Amniotic epithelial cell (primary cell): ENCODE results near the gene PDZD8.

Experiments used
- DNase-seq: peaks from one replicate; pipeline ENCODE4 v3.0.0-alpha.2; 2010; ENCODE audit warnings: low read depth

Gene PDZD8, protein sequence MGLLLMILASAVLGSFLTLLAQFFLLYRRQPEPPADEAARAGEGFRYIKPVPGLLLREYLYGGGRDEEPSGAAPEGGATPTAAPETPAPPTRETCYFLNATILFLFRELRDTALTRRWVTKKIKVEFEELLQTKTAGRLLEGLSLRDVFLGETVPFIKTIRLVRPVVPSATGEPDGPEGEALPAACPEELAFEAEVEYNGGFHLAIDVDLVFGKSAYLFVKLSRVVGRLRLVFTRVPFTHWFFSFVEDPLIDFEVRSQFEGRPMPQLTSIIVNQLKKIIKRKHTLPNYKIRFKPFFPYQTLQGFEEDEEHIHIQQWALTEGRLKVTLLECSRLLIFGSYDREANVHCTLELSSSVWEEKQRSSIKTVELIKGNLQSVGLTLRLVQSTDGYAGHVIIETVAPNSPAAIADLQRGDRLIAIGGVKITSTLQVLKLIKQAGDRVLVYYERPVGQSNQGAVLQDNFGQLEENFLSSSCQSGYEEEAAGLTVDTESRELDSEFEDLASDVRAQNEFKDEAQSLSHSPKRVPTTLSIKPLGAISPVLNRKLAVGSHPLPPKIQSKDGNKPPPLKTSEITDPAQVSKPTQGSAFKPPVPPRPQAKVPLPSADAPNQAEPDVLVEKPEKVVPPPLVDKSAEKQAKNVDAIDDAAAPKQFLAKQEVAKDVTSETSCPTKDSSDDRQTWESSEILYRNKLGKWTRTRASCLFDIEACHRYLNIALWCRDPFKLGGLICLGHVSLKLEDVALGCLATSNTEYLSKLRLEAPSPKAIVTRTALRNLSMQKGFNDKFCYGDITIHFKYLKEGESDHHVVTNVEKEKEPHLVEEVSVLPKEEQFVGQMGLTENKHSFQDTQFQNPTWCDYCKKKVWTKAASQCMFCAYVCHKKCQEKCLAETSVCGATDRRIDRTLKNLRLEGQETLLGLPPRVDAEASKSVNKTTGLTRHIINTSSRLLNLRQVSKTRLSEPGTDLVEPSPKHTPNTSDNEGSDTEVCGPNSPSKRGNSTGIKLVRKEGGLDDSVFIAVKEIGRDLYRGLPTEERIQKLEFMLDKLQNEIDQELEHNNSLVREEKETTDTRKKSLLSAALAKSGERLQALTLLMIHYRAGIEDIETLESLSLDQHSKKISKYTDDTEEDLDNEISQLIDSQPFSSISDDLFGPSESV

GRCh38 chr10:117375360-117376178, at the start of gene PDZD8:
TSS of gene PDZD8 (minus strand) at chr10:117375440. CDS start at chr10:117375227, 213 bp downstream.
- peak; percentile 89 for DNase-seq

- DNase-seq, result no peak
These were observed 48.9 kb upstream of the PDZD8 start for GRCh38 chr10:117424171-117424570.

- DNase-seq, result no peak
These were observed 46.7 kb upstream of the PDZD8 start for GRCh38 chr10:117421985-117422384.

DNA sequence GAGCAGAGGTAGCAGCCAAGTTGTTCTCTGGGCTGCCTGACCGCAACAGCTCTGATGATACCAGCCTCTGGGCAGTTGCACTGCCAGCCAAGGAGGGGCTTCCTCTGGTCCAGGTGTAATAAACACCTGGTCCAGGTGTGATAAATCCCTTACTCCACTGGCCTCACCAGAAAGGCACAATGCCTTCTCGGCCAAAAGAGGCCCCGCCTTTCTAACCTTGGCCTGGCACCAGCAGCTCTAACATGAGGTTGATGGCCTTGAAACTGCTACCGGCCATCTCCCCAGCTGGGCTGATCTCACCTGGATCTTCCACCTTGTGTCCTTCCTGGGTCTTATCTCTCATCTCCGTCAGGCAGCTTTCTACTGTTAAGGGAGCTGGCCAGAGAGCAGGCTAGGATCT, 45.5 kb upstream of the PDZD8 start:
- no peak for DNase-seq

GRCh38 chr10:117419921-117420320, 44.7 kb upstream of the PDZD8 start:
- DNase-seq, result no peak

GRCh38 chr10:117419159-117419558, 43.9 kb upstream of the PDZD8 start:
- no peak for DNase-seq

GRCh38 chr10:117418121-117418520, 42.9 kb upstream of the PDZD8 start:
- no peak for DNase-seq

DNA sequence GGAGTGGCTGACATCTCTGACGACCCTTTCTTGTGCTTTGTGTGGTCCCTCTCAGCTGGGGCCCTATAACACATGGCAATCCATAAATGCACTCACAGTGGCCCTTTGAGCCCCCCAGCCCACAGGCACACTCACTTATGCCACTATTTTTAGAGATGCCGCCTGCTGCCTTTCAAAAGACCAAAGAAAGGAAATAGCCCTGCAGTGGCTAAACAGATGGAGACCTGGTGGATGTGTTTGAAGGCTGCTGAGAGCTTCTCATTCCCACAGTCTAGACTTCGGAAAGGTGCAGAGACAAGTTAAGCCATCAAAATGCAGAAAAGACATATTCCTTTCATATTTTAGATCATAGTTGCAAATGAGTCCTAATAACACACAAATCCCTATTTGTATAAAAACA, 42.0 kb upstream of the PDZD8 start:
- DNase-seq, result no peak

GRCh38 chr10:117413928-117414618, 38.8 kb upstream of the PDZD8 start:
- peak; percentile 3 for DNase-seq

DNA sequence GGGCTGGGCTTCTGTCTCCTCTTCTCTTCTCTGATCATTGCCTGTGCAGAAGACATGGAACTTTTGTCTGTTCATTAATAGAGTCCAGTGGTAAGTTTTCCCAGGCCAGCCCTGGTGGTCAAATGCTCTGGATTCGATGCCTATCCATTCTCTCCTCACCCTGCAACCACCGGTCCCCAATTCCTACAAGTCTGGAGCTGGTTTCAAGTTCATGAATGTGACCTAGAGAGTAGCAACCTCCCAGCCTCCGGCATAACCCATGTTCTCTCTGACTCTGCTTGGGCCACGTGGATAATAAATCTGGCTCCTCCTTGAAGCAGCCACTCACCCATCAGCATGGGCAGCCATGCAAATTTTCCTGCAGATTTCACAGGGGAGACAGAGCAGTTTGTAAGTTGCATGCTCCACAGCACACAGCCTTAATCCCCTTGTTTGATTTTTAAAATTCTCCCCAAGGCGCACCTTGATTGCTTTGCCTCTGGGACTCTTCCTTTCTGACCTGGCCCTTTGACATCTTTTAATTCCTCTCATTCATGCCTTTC, 37.3 kb upstream of the PDZD8 start:
- DNase-seq, result no peak

DNA sequence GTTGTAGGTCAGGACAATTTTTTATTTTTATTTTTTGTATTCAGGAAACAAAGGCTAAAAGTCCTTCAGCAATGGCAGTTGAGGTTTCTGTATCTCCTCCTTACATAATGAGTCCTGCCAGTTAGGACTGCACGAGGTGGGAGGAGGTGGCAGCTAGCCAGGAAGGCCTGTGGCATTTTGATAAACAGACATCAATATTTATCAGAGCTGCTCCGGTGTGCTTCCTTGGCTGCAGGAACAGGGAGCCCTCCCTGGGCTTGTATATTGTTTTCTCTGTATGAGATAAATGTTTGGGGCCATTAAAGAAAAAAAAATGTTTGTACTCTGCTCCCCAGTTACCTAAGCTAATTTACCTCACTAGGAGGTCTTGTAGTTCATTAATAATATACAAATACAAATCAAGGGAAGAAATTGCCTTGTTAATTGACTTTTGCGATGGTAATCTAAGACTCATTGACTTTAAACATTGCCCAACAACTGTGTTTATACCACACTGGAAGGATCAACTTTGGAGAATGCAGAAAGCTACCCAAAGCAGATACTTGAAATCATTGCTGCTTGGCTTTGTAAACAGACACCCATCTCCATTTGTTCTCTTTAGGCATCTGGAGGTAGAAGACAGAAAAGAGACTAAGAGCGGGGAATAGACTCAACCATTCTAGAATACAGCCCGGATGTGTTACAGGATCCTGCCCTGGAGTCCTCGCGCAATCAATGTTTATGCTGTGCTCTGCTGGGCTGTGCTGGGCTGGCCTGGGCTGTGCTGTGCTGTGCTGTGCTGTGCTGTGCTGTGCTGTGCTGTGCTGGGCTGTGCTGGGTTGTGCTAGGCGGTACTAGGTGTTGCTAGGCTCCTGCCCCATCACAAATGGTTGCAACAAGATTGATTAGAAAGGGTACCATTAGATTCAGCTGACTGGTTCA, 36.5 kb upstream of the PDZD8 start:
- peak; percentile 1 for DNase-seq

- DNase-seq, result no peak
These were observed 35.3 kb upstream of the PDZD8 start for GRCh38 chr10:117410557-117410956.

GRCh38 chr10:117409549-117410305, 34.5 kb upstream of the PDZD8 start:
- no peak for DNase-seq

DNA sequence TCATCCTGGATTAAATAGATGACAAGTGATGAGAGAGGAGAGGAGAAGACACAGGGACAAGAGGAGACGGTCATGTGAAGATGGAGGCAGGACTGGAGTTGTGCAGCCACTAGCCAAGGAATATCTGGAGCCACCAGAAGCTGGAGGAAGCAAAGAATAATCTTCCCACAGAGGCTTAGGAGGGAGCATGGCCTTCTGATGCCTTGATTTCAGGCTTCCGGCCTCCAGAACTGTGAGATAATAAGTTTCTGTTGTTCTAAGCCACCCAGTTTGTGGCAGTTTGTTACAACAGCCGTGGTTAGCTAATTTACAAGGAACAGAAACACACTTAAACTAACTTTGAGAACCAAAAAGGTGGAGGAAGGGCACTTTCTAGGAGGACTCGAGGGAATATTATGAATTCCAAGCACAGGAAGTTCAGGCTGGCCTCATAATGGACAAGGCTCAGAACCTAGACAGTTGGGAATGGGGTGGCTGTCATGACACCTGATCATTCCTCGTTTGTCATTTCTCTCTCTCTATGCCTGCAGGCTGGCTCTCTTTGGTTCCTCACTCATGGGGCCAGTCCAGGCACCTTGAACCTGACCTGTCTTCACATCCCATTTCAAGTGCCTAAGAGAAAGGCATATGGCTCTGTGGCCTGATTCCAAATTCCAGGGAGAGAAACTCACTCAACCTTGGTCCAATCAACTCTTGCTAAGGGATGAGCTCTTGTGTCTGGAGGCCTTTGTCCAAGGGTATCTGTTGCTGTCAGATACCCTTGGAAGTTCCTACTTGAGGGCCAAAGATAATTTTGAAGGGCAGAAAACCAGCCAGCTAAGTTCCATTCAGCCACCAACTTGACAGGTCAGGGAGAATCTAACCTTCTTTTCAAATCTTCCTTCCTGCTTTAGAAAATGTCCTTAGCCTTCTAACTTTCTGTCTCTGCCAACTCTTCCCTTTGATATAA, 33.5 kb upstream of the PDZD8 start:
- no peak for DNase-seq

- no peak for DNase-seq
These were observed 30.5 kb upstream of the PDZD8 start for GRCh38 chr10:117405730-117406129.

- no peak for DNase-seq
These were observed 25.1 kb upstream of the PDZD8 start for GRCh38 chr10:117400329-117400728.

DNA sequence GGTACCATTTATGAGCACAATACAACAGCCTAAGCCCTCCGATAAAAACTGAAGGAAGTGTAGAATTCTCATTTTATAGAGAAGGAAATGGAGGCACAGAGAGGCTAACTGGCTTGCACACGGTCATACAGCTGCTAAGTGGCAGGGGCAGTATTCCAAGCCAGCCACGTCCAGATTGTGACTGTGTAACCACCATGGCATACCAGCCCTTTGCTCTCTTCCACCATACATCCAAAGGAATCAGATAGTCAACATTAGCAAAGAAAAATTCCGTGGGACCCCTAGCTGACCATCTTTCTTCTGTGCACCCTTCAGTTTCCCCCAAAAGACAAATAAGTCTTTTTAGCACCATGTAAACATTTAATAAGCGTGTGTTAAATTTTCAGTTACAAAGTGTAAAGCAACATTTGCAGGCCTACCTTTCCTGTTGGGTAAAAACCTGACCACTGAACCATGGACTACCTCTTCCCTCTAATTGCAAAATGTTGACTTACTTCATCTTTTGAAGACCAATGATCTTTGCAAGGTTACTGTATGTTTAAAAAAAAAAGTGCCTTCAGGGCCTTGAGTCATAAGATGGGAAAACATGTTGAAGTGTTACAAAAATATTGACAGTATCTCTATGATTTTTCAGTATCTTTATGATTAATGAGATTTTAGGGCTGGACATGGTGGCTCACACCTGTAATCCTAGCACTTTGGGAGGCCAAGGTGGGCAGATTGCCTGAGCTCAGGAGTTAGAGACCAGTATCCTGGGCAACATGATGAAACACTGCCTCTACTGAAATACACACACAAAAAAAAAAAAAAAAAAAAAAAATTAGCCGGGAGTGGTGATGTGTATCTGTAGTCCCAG, 24.3 kb upstream of the PDZD8 start:
- DNase-seq, result no peak
